Large intestine (tissue), 3 donors: ENCODE data around the gene RNF145. TPM values are rescaled to one million over a fixed set of nuclear protein-coding genes. Genes with fewer than 3 reads are reported as not detected.
"Not testable (repeated sequence)": the region's sequence is repeated elsewhere in the genome, so short reads cannot be mapped to it uniquely, and the experiment has no call there.

Experiments
- DNase-seq, 2 donors: peaks; one replicate each; pipeline versions ENCODE4 v3.0.0 to v3.0.0-alpha.2; 2013
- H3K27ac ChIP-seq: one replicate; pipeline ENCODE4 v1.5.1; 2013; ENCODE audit warnings: low read length
- H3K27me3 ChIP-seq: 2 replicates; pipeline ENCODE4 v1.6.1; 2013; ENCODE audit warnings: low read length; ENCODE audit not compliant: control insufficient read depth, insufficient read depth
- H3K36me3 ChIP-seq: 2 replicates; pipeline ENCODE4 v1.6.1; 2013; ENCODE audit warnings: low read length; ENCODE audit not compliant: control insufficient read depth, insufficient read depth
- H3K4me1 ChIP-seq: one replicate; pipeline ENCODE4 v1.6.1; 2013; ENCODE audit warnings: low read length; ENCODE audit not compliant: control insufficient read depth, insufficient read depth
- H3K4me3 ChIP-seq: one replicate; pipeline ENCODE4 v1.5.1; 2013; ENCODE audit warnings: low read length
- H3K9me3 ChIP-seq: one replicate; pipeline ENCODE4 v1.6.1; 2013; ENCODE audit warnings: mild to moderate bottlenecking, low read depth, low read length, moderate library complexity; ENCODE audit not compliant: control insufficient read depth
- WGBS: methylation state at CpG from one replicate; pipeline ENCODE4 v1.1.5; 2013; ENCODE audit warnings: low lambda C conversion rate; ENCODE audit not compliant: insufficient coverage; 5-methylcytosine and 5-hydroxymethylcytosine counted together
- polyA plus RNA-seq: library from polyadenylated mRNA; unstranded; fragments of 120-200 nt; gene quantifications from one replicate; pipeline ENCODE4 v1.2.1, GENCODE V29; 2013

Gene RNF145
- polyA plus RNA-seq, 1 donor, result 52.6 TPM

DNA sequence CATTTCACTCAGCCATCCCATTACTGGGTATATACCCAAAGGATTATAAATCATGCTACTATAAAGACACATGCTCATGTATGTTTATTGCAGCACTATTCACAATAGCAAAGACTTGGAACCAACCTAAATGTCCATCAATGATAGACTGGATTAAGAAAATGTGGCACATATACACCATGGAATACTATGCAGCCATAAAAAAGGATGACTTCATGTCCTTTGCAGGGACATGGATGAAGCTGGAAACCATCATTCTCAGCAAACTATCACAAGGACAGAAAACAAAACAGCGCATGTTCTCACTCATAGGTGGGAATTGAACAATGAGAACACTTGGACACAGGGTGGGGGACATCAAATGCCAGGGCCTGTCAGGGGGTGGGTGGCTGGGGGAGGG, 64.2 kb downstream of the RNF145 start:
- WGBS, result no CpG with 5 or more reads among the region's 1 CpG
- DNase-seq, result not testable (repeated sequence)

DNA sequence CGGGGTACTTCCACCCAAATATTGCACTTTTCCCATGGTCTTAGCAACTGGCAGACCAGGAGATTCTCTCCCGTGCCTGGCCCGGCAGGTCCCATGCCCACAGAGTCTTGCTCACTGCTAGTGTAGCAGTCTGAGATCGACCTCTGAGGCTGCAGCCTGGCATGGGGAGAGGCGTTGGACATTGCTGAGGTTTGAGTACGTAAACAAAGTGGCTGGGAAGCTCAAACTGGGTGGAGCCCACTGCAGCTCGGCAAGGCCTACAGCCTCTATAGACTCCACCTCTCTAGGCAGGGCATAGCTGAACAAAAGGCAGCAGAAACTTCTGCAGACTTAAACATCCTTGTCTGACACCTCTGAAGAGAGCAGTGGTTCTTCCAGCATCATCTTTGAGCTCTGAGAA, 69.6 kb downstream of the RNF145 start:
- WGBS, result no CpG with 5 or more reads among the region's 7 CpGs
- Histone ChIP-seq H3K9me3 (no peaks in the 10 kb centered on the region), H3K4me3 (no peak overlapping the region), H3K27me3 (peaks cover 5% of the 10 kb centered on the region), H3K4me1 (no peaks in the 10 kb centered on the region), H3K36me3 (no peaks in the 10 kb centered on the region), H3K27ac (no peak overlapping the region)
- DNase-seq, result no peak

More for the DNA sequence above, 64.2 kb downstream of the RNF145 start:
- H3K36me3 ChIP-seq, H3K27ac ChIP-seq, H3K4me1 ChIP-seq, H3K27me3 ChIP-seq, H3K4me3 ChIP-seq, H3K9me3 ChIP-seq: not testable (repeated sequence)

DNA sequence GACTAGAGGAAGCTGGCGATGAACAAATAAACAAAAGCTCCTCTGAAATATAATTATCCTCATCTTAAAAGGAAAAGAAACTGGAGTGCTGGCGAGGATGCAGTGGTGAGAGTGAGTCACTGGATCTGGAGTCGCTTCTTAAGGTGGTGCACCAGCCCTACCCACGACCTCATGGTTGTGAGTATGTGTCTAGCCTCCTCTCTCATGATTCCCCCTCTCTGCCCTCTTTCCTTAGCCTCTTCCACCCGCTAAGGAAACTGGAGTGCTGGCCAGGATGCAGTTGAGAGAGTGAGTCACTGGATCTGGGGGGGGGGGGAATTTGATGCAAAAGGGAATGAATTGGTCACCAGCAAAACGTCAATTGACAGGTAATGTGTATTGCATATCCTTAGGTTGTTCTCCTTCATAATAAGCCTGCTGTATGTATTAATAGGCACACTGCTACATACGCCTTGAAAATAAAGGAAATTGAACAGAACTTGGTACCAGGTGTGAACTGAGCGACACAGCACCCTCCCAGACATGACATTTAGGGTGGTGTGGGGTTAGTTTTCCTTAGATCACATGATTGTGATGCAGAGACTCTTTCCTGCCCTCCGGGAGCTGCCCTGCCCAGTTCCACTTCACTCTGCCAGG, 73.3 kb downstream of the RNF145 start:
- no CpG with 5 or more reads among the region's 9 CpGs for WGBS
- Histone ChIP-seq H3K27me3 (peaks cover 5% of the 10 kb centered on the region), H3K4me3 (no peak overlapping the region), H3K4me1 (no peaks in the 10 kb centered on the region), H3K36me3 (no peaks in the 10 kb centered on the region), H3K27ac (no peak overlapping the region), H3K9me3 (no peaks in the 10 kb centered on the region)
- no peak for DNase-seq

DNA sequence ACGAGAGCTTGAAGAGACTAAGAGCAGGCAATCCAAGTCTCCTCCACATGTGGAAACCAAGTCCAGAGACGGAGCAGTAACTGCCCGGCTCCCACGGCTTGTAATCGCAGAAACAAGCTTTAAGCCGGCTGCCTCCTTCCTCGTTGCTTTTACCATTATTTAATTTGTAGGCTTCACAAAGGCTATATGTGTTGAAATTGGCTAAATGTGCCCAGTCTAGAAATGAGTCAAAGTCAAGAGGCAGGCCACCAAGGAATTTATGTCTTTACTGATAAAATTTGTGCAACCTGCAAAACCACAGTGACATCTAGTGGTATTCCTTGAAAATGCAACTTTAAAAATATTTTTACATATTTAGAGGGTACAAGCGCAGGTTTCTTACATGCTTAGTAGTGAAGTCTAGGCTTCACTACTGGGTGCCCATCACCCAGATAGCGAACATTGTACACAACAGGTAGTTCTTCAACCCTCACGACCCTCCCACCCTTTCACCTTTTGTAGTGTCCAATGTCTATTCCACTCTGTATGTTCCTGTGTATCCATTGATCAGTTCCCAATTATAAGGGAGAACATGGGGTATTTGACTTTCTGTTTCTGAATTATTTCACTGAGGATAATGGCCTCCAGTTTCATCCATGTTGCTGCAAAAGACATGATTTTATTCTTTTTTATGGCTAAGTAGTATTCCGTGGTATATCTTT, 76.2 kb downstream of the RNF145 start:
- H3K27ac ChIP-seq, result no peak overlapping the region
- 0% methylated on average over 2 of the region's 11 CpGs for WGBS
- DNase-seq, result peak; percentile 30 to 49

DNA sequence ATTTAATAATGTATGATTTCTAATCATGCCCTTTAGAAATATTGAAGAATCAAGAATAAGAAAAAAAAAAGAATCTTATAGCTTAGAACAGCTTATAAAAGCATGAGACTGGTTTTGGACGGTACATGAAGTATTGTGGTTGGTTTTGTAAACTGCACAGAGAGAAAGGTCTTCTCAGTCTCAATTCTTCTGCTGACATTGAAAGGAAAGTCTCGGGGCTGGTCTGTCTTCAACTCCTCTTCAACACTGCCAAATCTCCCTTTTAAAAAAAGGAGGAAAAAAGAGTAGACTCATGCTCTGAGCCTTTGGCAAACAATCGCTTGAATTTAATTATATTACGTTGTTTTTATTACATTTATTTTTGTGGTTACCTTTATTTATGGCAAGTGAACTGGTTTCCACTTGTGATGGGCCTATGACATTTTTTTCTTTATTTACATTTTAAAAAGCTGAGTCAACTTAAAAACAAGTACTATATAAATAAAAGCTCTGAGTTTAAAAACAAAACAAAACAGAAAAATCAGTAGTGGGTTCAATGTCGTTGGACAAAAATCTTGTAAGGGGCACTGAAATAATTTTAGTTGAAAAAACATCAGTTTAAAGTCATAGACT, 76.8 kb downstream of the RNF145 start:
- Histone ChIP-seq H3K4me1 (no peaks in the 10 kb centered on the region), H3K9me3 (no peaks in the 10 kb centered on the region), H3K4me3 (no peak overlapping the region), H3K27ac (no peak overlapping the region), H3K27me3 (peaks cover 5% of the 10 kb centered on the region), H3K36me3 (no peaks in the 10 kb centered on the region)
- DNase-seq, result no peak
- WGBS, result 100% methylated on average over 1 of the region's 5 CpGs

More for the DNA sequence above, 76.2 kb downstream of the RNF145 start:
- Histone ChIP-seq H3K27me3 (peaks cover 5% of the 10 kb centered on the region), H3K9me3 (no peaks in the 10 kb centered on the region), H3K4me3 (no peak overlapping the region), H3K4me1 (no peaks in the 10 kb centered on the region), H3K36me3 (no peaks in the 10 kb centered on the region)

DNA sequence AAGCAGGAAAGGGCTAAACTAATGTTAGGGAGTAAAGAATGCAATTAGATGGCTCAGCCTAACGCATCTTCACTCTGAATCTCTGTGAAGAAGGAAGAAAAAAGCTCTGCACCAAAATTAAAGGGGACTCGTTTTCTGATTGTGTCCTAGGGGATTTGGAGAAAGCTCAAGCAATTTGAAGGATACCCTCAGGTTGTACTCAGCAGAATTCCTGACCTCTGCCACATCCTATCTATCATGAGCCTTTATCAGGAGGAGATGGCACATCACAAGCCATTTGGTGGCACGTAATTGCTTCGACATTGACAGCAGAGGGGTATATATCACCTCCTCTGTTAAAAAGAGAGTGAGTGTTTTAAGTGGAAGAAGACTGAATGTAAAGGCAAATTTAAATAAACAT, 77.4 kb downstream of the RNF145 start:
- Histone ChIP-seq H3K36me3 (no peaks in the 10 kb centered on the region), H3K4me1 (no peaks in the 10 kb centered on the region), H3K9me3 (no peaks in the 10 kb centered on the region), H3K27ac (no peak overlapping the region), H3K4me3 (no peak overlapping the region), H3K27me3 (peaks cover 5% of the 10 kb centered on the region)
- WGBS, result no CpG with 5 or more reads among the region's 4 CpGs
- DNase-seq, result no peak

DNA sequence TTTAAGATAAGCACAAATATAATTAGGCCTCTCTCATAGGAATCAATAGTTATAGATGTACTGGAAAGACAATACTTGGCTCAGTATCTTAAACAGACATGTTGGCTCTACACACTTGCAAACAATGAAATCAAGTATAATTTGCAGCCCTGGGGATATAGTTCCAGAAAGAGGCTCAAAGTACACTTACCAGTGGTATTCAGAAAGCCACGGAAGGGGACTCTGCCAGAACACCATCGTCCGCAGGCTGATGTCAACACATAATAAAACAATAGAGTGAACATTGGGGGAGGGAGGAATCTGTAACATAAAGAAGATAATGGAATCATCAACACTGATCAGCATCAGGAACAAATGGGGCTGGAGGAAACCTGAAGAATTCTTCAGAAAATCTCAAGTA, 78.5 kb downstream of the RNF145 start:
- no peaks in the 10 kb centered on the region for H3K4me1 ChIP-seq
- no peak overlapping the region for H3K4me3 ChIP-seq
- DNase-seq, result no peak
- no CpG with 5 or more reads among the region's 3 CpGs for WGBS
- no peaks in the 10 kb centered on the region for H3K36me3 ChIP-seq
- no peaks in the 10 kb centered on the region for H3K9me3 ChIP-seq
- peaks cover 2% of the 10 kb centered on the region for H3K27me3 ChIP-seq
- no peak overlapping the region for H3K27ac ChIP-seq

DNA sequence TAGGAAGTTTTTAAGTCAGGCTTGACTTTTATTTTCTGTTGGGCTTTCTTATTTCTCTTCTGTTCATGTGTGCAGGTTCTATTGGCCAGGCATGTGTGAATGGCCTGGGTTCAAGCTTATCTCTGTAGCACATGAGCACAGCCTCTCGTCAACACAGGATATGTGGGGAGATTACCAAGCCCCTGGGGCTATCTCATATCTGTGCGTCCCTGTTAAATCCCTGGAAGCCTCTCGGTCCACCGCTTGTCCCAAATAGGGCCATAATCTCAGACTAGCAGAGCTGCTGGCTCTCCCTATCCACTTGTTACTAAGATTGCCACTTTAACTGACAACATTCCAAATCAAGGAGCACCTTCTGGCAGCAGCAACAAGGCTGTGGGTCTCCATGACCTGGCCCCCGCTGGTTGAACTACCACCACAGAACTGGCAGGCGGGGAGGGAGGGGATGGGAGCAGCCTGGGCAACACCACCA, 81.2 kb downstream of the RNF145 start:
- H3K9me3 ChIP-seq, result peaks cover 2% of the 10 kb centered on the region
- DNase-seq, result no peak
- no peak overlapping the region for H3K4me3 ChIP-seq
- H3K27me3 ChIP-seq, result no peaks in the 10 kb centered on the region
- no peak overlapping the region for H3K27ac ChIP-seq
- no peaks in the 10 kb centered on the region for H3K4me1 ChIP-seq
- no CpG with 5 or more reads among the region's 6 CpGs for WGBS
- H3K36me3 ChIP-seq, result no peaks in the 10 kb centered on the region

DNA sequence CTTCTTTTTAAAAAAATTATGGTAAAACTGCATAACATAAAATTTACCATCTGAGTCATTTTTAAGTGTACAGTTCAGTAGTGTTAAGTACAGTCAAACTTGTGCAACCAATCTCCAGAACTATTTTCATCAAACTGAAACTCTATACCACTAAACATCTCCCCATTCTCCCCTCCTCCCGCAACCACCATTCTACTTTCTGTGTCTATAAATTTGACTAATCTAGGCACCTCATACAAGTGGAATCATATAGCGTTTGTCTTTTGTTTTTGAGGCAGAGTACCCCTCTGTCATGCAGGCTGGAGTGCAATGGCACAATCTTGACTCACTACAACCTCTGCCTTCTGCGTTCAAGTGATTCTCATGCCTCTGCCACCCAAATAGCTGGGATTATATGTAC, 85.7 kb downstream of the RNF145 start:
- H3K27ac ChIP-seq, result no peak overlapping the region
- H3K27me3 ChIP-seq, result no peaks in the 10 kb centered on the region
- no CpG with 5 or more reads among the region's 3 CpGs for WGBS
- H3K9me3 ChIP-seq, result peaks cover 5% of the 10 kb centered on the region
- DNase-seq, result no peak
- no peak overlapping the region for H3K4me3 ChIP-seq
- H3K4me1 ChIP-seq, result no peaks in the 10 kb centered on the region
- H3K36me3 ChIP-seq, result no peaks in the 10 kb centered on the region

DNA sequence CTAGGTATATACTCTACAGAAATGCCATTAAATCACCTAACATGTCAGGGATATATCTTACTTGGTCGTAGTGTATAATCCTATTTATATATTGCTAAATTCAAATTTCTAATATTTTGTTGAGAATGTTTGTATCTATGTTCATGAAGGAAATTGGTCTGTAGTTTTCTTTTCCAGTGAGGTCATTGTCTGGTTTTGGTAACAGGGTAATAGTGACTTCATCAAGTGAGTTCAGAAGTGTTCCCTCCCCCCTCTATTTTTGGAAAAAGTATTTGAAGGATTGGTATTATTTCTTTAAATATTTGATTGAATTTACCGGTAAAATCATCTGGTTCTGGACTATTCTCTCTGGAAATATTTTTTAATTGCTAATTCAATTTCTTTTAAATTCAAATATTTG, 86.2 kb downstream of the RNF145 start:
- no peak overlapping the region for H3K27ac ChIP-seq
- peaks cover 5% of the 10 kb centered on the region for H3K9me3 ChIP-seq
- no peaks in the 10 kb centered on the region for H3K27me3 ChIP-seq
- DNase-seq, result no peak
- no peak overlapping the region for H3K4me3 ChIP-seq
- H3K36me3 ChIP-seq, result no peaks in the 10 kb centered on the region
- WGBS, result 80% methylated on average over 2 of the region's 2 CpGs
- no peaks in the 10 kb centered on the region for H3K4me1 ChIP-seq
